Common myeloid progenitor, CD34-positive (primary cell): Measurements from ENCODE around the gene SUSD3.

Experiments used
- CTCF ChIA-PET: fragments of 350-600 bp; sonication (Branson Sonifier 250); formaldehyde crosslinking; loops from one replicate; lab custom pipeline; 2021; ENCODE audit warnings: antibody characterized with exemption; lab: Charles Lee
- POLR2A ChIA-PET: fragments of 350-600 bp; sonication (Branson Sonifier 250); formaldehyde crosslinking; loops from one replicate; lab custom pipeline; 2021; ENCODE audit warnings: antibody characterized with exemption; lab: Charles Lee
- DNase-seq, 3 donors: peaks; one replicate each; pipeline versions ENCODE4 v3.0.0 to v3.0.0-alpha.2; 2013
- H3K27ac ChIP-seq, 2 experiments: 1 replicate in 1 of 2; 2 replicates in 1 of 2; pipeline ENCODE4 v1.7.0; 2013; ENCODE audit warnings: inconsistent platforms in 2 of 2, low read length in 2 of 2, mild to moderate bottlenecking in 2 of 2, low read depth in 1 of 2, moderate library complexity in 1 of 2; ENCODE audit not compliant: severe bottlenecking in 2 of 2, insufficient read depth in 1 of 2, poor library complexity in 1 of 2
- H3K27me3 ChIP-seq, 5 experiments: replicated peaks in 2 of 5; 1 replicate in 3 of 5; 2 replicates in 2 of 5; pipeline versions ENCODE4 v1.6.1 to v1.7.0; 2013; ENCODE audit warnings: low read length in 4 of 5, mild to moderate bottlenecking in 2 of 5, moderate library complexity in 2 of 5, inconsistent platforms in 1 of 5; ENCODE audit not compliant: insufficient read depth in 5 of 5, control insufficient read depth in 4 of 5
- H3K36me3 ChIP-seq, 4 experiments: 1 replicate in 2 of 4; 2 replicates in 2 of 4; pipeline versions ENCODE4 v1.6.1 to v1.7.0; 2013; ENCODE audit warnings: low read length in 3 of 4, control low read depth in 1 of 4, mild to moderate bottlenecking in 1 of 4; ENCODE audit not compliant: control insufficient read depth in 4 of 4, insufficient read depth in 4 of 4
- H3K4me1 ChIP-seq, 4 experiments: 1 replicate in 3 of 4; 2 replicates in 1 of 4; pipeline versions ENCODE4 v1.6.1 to v1.7.1; 2013; ENCODE audit warnings: low read length in 3 of 4, mild to moderate bottlenecking in 3 of 4, control low read depth in 1 of 4, inconsistent platforms in 1 of 4, moderate library complexity in 1 of 4; ENCODE audit not compliant: control insufficient read depth in 4 of 4, insufficient read depth in 4 of 4; ENCODE audit errors: control extremely low read depth in 1 of 4
- H3K4me3 ChIP-seq, 7 experiments: 1 replicate in 4 of 7; 2 replicates in 3 of 7; pipeline versions ENCODE4 v1.5.1 to v1.7.0; 2013; ENCODE audit warnings: mild to moderate bottlenecking in 7 of 7, low read length in 6 of 7, moderate library complexity in 6 of 7, inconsistent platforms in 2 of 7, low read depth in 2 of 7, control low read depth in 1 of 7; ENCODE audit not compliant: insufficient read depth in 4 of 7, control insufficient read depth in 1 of 7; ENCODE audit errors: extremely low read depth in 1 of 7
- H3K9me3 ChIP-seq, 5 experiments: 1 replicate in 4 of 5; 2 replicates in 1 of 5; pipeline versions ENCODE4 v1.6.1 to v1.7.1; 2013; ENCODE audit warnings: low read length in 4 of 5, mild to moderate bottlenecking in 2 of 5, inconsistent platforms in 1 of 5, low read depth in 1 of 5, moderate library complexity in 1 of 5; ENCODE audit not compliant: control insufficient read depth in 4 of 5, insufficient read depth in 2 of 5; ENCODE audit errors: control extremely low read depth in 1 of 5
- WGBS: methylation state at CpG from one replicate; pipeline ENCODE4 v1.1.5; 2013; ENCODE audit not compliant: insufficient coverage; 5-methylcytosine and 5-hydroxymethylcytosine counted together

Gene SUSD3

DNA sequence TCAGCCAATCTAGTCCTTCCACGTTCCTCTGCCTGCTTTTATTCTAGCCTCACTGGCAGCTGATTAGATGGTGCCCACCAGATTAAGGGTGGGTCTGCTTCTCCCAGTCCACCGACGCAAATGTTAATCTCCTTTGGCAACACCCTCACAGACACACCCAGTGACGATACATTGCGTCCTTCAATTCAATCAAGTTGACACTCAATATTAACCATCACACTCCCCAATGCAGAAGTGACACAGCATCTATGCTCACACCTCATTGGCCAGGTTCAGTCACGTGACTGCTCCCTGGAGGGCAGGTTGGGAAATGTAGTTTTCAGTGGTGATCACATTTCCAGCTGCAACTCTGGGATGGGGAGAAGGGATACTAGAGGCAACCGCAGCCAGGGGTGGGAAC is 13.0 kb downstream of the SUSD3 start:
- ChIA-PET CTCF (interaction anchor here (0.9 kb wide), 2 partner anchors 10 to 44 kb away, joined by 3 read pairs; no protein-coding TSS in a partner anchor), POLR2A (no interaction called here)
- DNase-seq: peak in 2 of 3 donors; percentile 50 to 58
- 89% methylated on average over 2 of the region's 7 CpGs for WGBS
- peaks cover 0 to 23% (median 9%) of the 10 kb centered on the region in 4 experiments for H3K4me1 ChIP-seq
- H3K27ac ChIP-seq: no peak overlapping the region
- no peaks in the 10 kb centered on the region for H3K9me3 ChIP-seq
- H3K36me3 ChIP-seq: peaks cover 0 to 11% (median 1%) of the 10 kb centered on the region in 4 experiments
- H3K4me3 ChIP-seq: no peak overlapping the region
- H3K27me3 ChIP-seq: no peaks in the 10 kb centered on the region

- ChIA-PET POLR2A (no interaction called here), CTCF (interaction anchor here (0.9 kb wide), 1 partner anchor 12 kb away, joined by 3 read pairs; no protein-coding TSS in a partner anchor)
- no peak for DNase-seq
- H3K4me3 ChIP-seq: no peak overlapping the region
- no peak overlapping the region for H3K27ac ChIP-seq
- no peaks in the 10 kb centered on the region for H3K9me3 ChIP-seq
- H3K27me3 ChIP-seq: no peaks in the 10 kb centered on the region
- H3K4me1 ChIP-seq: peaks cover 0 to 21% (median 8%) of the 10 kb centered on the region in 4 experiments
- peaks cover 0 to 11% (median 1%) of the 10 kb centered on the region in 4 experiments for H3K36me3 ChIP-seq
- WGBS: 53% methylated on average over 5 of the region's 5 CpGs
These were observed 13.9 kb downstream of the SUSD3 start for GRCh38 chr9:93072383-93072795.

GRCh38 chr9:93076101-93076791 is 17.7 kb downstream of the SUSD3 start:
- WGBS: 98% methylated on average over 10 of the region's 12 CpGs
- Histone ChIP-seq H3K4me1 (peaks cover 0 to 33% (median 21%) of the 10 kb centered on the region in 4 experiments), H3K27me3 (no peaks in the 10 kb centered on the region), H3K4me3 (no peak overlapping the region), H3K9me3 (no peaks in the 10 kb centered on the region), H3K36me3 (peaks cover 0 to 17% (median 8%) of the 10 kb centered on the region in 4 experiments), H3K27ac (no peak overlapping the region)
- POLR2A ChIA-PET: no interaction called here
- DNase-seq: no peak
- CTCF ChIA-PET: interaction anchor here (0.9 to 4.4 kb wide), 4 partner anchors 10 to 33 kb away, joined by 3 to 28 read pairs (median 4); no protein-coding TSS in a partner anchor

GRCh38 chr9:93076792-93077128 is 18.3 kb downstream of the SUSD3 start:
- POLR2A ChIA-PET: no interaction called here

GRCh38 chr9:93077367-93077766 is 18.9 kb downstream of the SUSD3 start:
- DNase-seq: no peak
- ChIA-PET CTCF (interaction anchor here (4.4 kb wide), 1 partner anchor 11 kb away, joined by 28 read pairs; no protein-coding TSS in a partner anchor), POLR2A (no interaction called here)
- peaks cover 0 to 18% (median 10%) of the 10 kb centered on the region in 4 experiments for H3K36me3 ChIP-seq
- no peaks in the 10 kb centered on the region for H3K9me3 ChIP-seq
- peaks cover 0 to 32% (median 20%) of the 10 kb centered on the region in 4 experiments for H3K4me1 ChIP-seq
- no peak overlapping the region for H3K27ac ChIP-seq
- no peaks in the 10 kb centered on the region for H3K27me3 ChIP-seq
- no peak overlapping the region for H3K4me3 ChIP-seq
- 100% methylated on average over 1 of the region's 1 CpG for WGBS

More at GRCh38 chr9:93076792-93077128, 18.3 kb downstream of the SUSD3 start:
- Histone ChIP-seq H3K4me1 (peaks cover 0 to 34% (median 22%) of the 10 kb centered on the region in 4 experiments), H3K4me3 (no peak overlapping the region), H3K36me3 (peaks cover 0 to 19% (median 10%) of the 10 kb centered on the region in 4 experiments), H3K9me3 (no peaks in the 10 kb centered on the region), H3K27ac (no peak overlapping the region), H3K27me3 (no peaks in the 10 kb centered on the region)
- DNase-seq: no peak
- CTCF ChIA-PET: interaction anchor here (1.1 to 4.4 kb wide), 3 partner anchors 10 to 32 kb away, joined by 3 to 28 read pairs (median 6); no protein-coding TSS in a partner anchor
- 100% methylated on average over 2 of the region's 2 CpGs for WGBS

DNA sequence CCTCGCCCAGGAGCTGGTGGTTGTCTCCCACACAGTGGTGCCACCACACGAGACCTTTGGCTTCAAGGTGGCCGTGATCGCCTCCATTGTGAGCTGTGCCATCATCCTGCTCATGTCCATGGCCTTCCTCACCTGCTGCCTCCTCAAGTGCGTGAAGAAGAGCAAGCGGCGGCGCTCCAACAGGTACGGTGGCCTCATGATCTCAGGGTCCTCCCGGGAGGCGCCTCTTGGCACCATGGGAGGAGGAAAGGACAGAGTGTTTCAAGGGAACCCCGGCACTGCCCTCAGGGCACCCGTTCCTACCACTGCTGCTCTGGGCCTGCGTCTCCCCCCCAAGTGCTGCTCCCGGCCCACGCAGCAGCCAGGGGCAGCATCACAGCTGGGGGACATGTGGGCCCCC is 19.3 kb downstream of the SUSD3 start:
- POLR2A ChIA-PET: no interaction called here

GRCh38 chr9:93079371-93079770 is 20.9 kb downstream of the SUSD3 start:
- no peak overlapping the region for H3K27ac ChIP-seq
- H3K4me1 ChIP-seq: peaks cover 0 to 44% (median 32%) of the 10 kb centered on the region in 4 experiments
- DNase-seq: no peak
- 96% methylated on average over 13 of the region's 13 CpGs for WGBS
- no peaks in the 10 kb centered on the region for H3K27me3 ChIP-seq
- H3K4me3 ChIP-seq: no peak overlapping the region
- ChIA-PET CTCF (interaction anchor here (0.6 to 1.8 kb wide), 4 partner anchors 8 to 113 kb away, joined by 3 to 7 read pairs (median 4); no protein-coding TSS in a partner anchor), POLR2A (no interaction called here)
- peaks cover 0 to 19% (median 10%) of the 10 kb centered on the region in 4 experiments for H3K36me3 ChIP-seq
- H3K9me3 ChIP-seq: no peaks in the 10 kb centered on the region

More for the DNA sequence above, 19.3 kb downstream of the SUSD3 start:
- CTCF ChIA-PET: interaction anchor here (4.4 kb wide), 1 partner anchor 12 kb away, joined by 28 read pairs; no protein-coding TSS in a partner anchor
- DNase-seq: no peak
- H3K27ac ChIP-seq: no peak overlapping the region
- WGBS: 98% methylated on average over 12 of the region's 16 CpGs
- no peak overlapping the region for H3K4me3 ChIP-seq
- H3K4me1 ChIP-seq: peaks cover 0 to 32% (median 21%) of the 10 kb centered on the region in 4 experiments
- peaks cover 0 to 18% (median 9%) of the 10 kb centered on the region in 4 experiments for H3K36me3 ChIP-seq
- no peaks in the 10 kb centered on the region for H3K9me3 ChIP-seq
- no peaks in the 10 kb centered on the region for H3K27me3 ChIP-seq
